Esophagus muscularis mucosa (tissue), 4 donors: ENCODE data around the gene GLIS1. TPM values are rescaled to one million over a fixed set of nuclear protein-coding genes. Genes with fewer than 3 reads are reported as not detected.
A peak's percentile ranks its signal among the peaks of the same experiment; 100 is the strongest.

ENCODE experiments used
- DNase-seq: peaks from one replicate; pipeline ENCODE4 v3.0.0-alpha.2; 2017; ENCODE audit errors: extremely low spot score
- H3K27ac ChIP-seq, 4 donors: fragments of 200-600 bp; sonication (generic); replicated peaks in 1 of 4; 1 replicate in 3 of 4; 2 replicates in 1 of 4; pipeline ENCODE4 v1.5.1; 2016 to 2019; ENCODE audit warnings: mild to moderate bottlenecking in 1 of 4
- H3K27me3 ChIP-seq, 4 donors: fragments of 200-600 bp; sonication (generic); one replicate each; pipeline versions ENCODE4 v1.5.1 to v1.6.0; 2016 to 2019
- H3K36me3 ChIP-seq, 4 donors: fragments of 200-600 bp; sonication (generic); one replicate each; pipeline ENCODE4 v1.5.1; 2016 to 2019
- H3K4me1 ChIP-seq, 4 donors: fragments of 200-600 bp; sonication (generic); one replicate each; pipeline ENCODE4 v1.5.1; 2016 to 2019
- H3K4me3 ChIP-seq, 4 donors: fragments of 200-600 bp; sonication (generic); 1 replicate in 2 of 4; 2 replicates in 2 of 4; pipeline ENCODE4 v1.5.1; 2016 to 2019; ENCODE audit warnings: mild to moderate bottlenecking in 4 of 4, moderate library complexity in 1 of 4
- H3K9me3 ChIP-seq, 4 donors: fragments of 200-600 bp; sonication (generic); 1 replicate in 3 of 4; 2 replicates in 1 of 4; pipeline ENCODE4 v1.5.1; 2016 to 2019
- CTCF ChIP-seq, 3 experiments: fragments of 200-600 bp in 2 of 3; fragments of 450-650 bp in 1 of 3; sonication (generic) in 2 of 3; IDR thresholded peaks; one replicate each; pipeline ENCODE4 v1.5.1; 2017 to 2019; ENCODE audit warnings: antibody characterized with exemption in 3 of 3, mild to moderate bottlenecking in 2 of 3, moderate library complexity in 1 of 3
- EP300 ChIP-seq: sonication (generic); formaldehyde crosslinking; IDR thresholded peaks from one replicate; pipeline ENCODE4 v1.6.1; 2017; ENCODE audit warnings: antibody characterized with exemption
- POLR2A ChIP-seq: fragments of 450-650 bp; IDR thresholded peaks from one replicate; pipeline ENCODE4 v1.6.1; 2017; ENCODE audit warnings: antibody characterized with exemption, moderate library complexity, mild to moderate bottlenecking, low read depth
- POLR2AphosphoS5 ChIP-seq, 2 donors: sonication (generic); formaldehyde crosslinking; IDR thresholded peaks; one replicate each; pipeline ENCODE4 v1.6.1; 2017; ENCODE audit warnings: antibody characterized with exemption in 2 of 2
- WGBS: methylation state at CpG from one replicate; pipeline ENCODE4 v1.1.5; 2018; 5-methylcytosine and 5-hydroxymethylcytosine counted together
- intact Hi-C: fragments of 100-400 bp; cut with DNase I; formaldehyde crosslinking; loops from one replicate; pipeline ENCODE4 v1.15.1; 2023
- total RNA-seq, 4 donors: library from RNA; depleted of rRNA; stranded (reverse); fragments of >200 nt; gene quantifications; one replicate each; pipeline versions ENCODE4 v1.1.0 to v1.2.1, GENCODE V29; 2016

The GLIS1 gene
- total RNA-seq, 4 donors from 2014 or later, result 0.17 to 0.42 TPM; not detected in 2

- H3K36me3 ChIP-seq, result no peaks in the 10 kb centered on the region
- TF ChIP-seq EP300, result no peak
- TF ChIP-seq POLR2A, result no peak
- TF ChIP-seq POLR2AphosphoS5 (IDR thresholded peaks at IDR 0.05), result no peak
- no peak for TF ChIP-seq CTCF (IDR thresholded peaks at IDR 0.05)
- H3K9me3 ChIP-seq, result no peaks in the 10 kb centered on the region
- WGBS, result 87% methylated on average over 19 of the region's 24 CpGs
- no peak overlapping the region for H3K4me3 ChIP-seq
- no peak overlapping the region for H3K27ac ChIP-seq
- no peaks in the 10 kb centered on the region for H3K27me3 ChIP-seq
- no peak for DNase-seq
- intact Hi-C loops, result no loop called here
- peaks cover 0 to 13% (median 0%) of the 10 kb centered on the region in 4 donors for H3K4me1 ChIP-seq
These were observed 194.9 kb downstream of the GLIS1 start for GRCh38 chr1:53543778-53544695.

GRCh38 chr1:53543130-53543777 is 195.7 kb downstream of the GLIS1 start:
- TF ChIP-seq POLR2A (no peak), EP300 (no peak), CTCF (IDR thresholded peaks at IDR 0.05) (no peak), POLR2AphosphoS5 (IDR thresholded peaks at IDR 0.05) (no peak)
- intact Hi-C loops, result no loop called here
- no peak overlapping the region for H3K4me3 ChIP-seq
- H3K9me3 ChIP-seq, result no peaks in the 10 kb centered on the region
- peaks cover 0 to 13% (median 0%) of the 10 kb centered on the region in 4 donors for H3K4me1 ChIP-seq
- no peak overlapping the region for H3K27ac ChIP-seq
- DNase-seq, result no peak
- H3K36me3 ChIP-seq, result no peaks in the 10 kb centered on the region
- 94% methylated on average over 13 of the region's 14 CpGs for WGBS
- H3K27me3 ChIP-seq, result peaks cover 0 to 1% (median 0%) of the 10 kb centered on the region in 4 donors

- Histone ChIP-seq H3K36me3 (no peaks in the 10 kb centered on the region), H3K27me3 (peaks cover 0 to 4% (median 0%) of the 10 kb centered on the region in 4 donors), H3K9me3 (no peaks in the 10 kb centered on the region), H3K27ac (peak overlapping the region in 1 of 4 donors; percentile 66), H3K4me3 (no peak overlapping the region), H3K4me1 (peaks cover 0 to 13% (median 0%) of the 10 kb centered on the region in 4 donors)
- intact Hi-C loops, result no loop called here
- no peak for DNase-seq
- WGBS, result 77% methylated on average over 4 of the region's 5 CpGs
- TF ChIP-seq POLR2A (no peak), POLR2AphosphoS5 (IDR thresholded peaks at IDR 0.05) (no peak), CTCF (IDR thresholded peaks at IDR 0.05) (no peak), EP300 (no peak)
These were observed 196.4 kb downstream of the GLIS1 start for GRCh38 chr1:53542551-53542950.

GRCh38 chr1:53541761-53542550 is 197.0 kb downstream of the GLIS1 start:
- TF ChIP-seq CTCF (IDR thresholded peaks at IDR 0.05), result peak in 1 of 3 experiments; percentile 29
- no peak for TF ChIP-seq POLR2AphosphoS5 (IDR thresholded peaks at IDR 0.05)
- no peaks in the 10 kb centered on the region for H3K36me3 ChIP-seq
- no peak overlapping the region for H3K4me3 ChIP-seq
- no peaks in the 10 kb centered on the region for H3K9me3 ChIP-seq
- intact Hi-C loops, result no loop called here
- WGBS, result 66% methylated on average over 15 of the region's 15 CpGs
- no peak for DNase-seq
- H3K4me1 ChIP-seq, result peaks cover 0 to 13% (median 0%) of the 10 kb centered on the region in 4 donors
- H3K27me3 ChIP-seq, result peaks cover 0 to 4% (median 0%) of the 10 kb centered on the region in 4 donors
- H3K27ac ChIP-seq, result peak overlapping the region in 2 of 4 donors; percentile 33 to 66
